Measurements from ENCODE around the gene UBXN1. TPM values are rescaled to one million over a fixed set of nuclear protein-coding genes. Genes with fewer than 3 reads are reported as not detected.

UBXN1 gene
- total RNA-seq = 119 and 127 TPM in 2 replicates

DNA sequence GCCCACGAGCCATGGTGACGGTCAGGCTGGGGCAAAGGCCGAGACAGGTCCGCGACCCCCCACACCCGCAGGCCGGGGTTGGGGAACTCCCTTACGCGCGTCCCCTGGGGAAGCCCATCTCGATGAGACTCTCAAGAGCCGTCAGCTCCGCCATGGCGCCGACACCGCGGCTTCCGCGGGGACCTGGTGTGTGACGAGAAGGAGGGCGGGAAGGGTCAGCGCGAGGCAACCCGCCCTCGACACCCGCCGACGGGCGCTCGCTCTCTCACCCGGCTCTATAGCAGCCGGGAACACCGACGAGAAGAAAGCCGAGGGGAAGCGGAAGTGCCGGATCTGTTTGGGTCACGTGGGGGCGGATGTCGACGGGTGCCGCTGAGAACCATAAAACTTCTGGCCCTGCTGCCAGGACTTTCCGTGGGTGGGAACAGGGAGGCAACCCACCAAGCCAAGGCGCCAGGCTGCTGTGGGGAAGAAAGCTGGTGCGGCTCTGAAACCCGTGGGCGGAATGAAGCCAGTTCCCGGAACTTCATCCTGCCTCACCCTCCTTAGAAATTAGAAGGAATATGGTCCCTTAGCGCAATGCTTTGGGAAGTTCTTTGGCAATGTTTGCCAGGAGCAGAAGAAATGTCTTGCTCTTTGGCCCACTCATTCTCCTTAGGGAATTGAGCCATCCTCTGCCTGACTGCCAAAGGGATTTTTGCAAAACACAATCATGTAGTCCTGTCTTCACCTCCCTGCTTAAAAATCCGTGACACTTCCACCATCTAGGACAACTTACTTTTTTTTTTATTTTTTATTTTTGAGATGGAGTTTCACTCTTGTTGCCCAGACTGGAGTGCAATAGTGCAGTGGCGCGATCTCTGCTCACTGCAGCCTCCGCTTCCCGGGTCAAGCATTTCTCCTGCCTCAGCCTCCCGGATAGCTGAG, at the start of gene UBXN1:
Gene UBXN1, minus strand, starts transcription at position 304 of the 927 bp plus-strand sequence. Its CDS starts 150 bp downstream, at position 154.
- no peaks in the 10 kb centered on the region for H3K27me3 Mint-ChIP-seq (ENCODE audit: low read depth)
- peaks cover 34% of the 10 kb centered on the region for H3K36me3 Mint-ChIP-seq (ENCODE audit: low read depth)
- intact Hi-C loops (cut with micrococcal nuclease) = no loop called here
- peak; percentile 80 for DNase-seq (ENCODE audit: low spot score)
- peaks cover 25% of the 10 kb centered on the region for H3K4me1 Mint-ChIP-seq (ENCODE audit: low read depth)
- peak within 1 kb of the TSS; percentile 86 for H3K27ac Mint-ChIP-seq
- peak within 1 kb of the TSS; percentile 87 for H3K4me3 Mint-ChIP-seq (ENCODE audit: low read depth)
- no peaks in the 10 kb centered on the region for H3K9me3 Mint-ChIP-seq

GRCh38 chr11:62728171-62728988, 49.5 kb upstream of the UBXN1 start, which contains the start of gene TTC9C:
Gene TTC9C (plus strand): TSS chr11:62728486. CDS start chr11:62728849, 363 bp downstream.
- H3K36me3 Mint-ChIP-seq (ENCODE audit: low read depth) = peaks cover 61% of the 10 kb centered on the region
- intact Hi-C loops (cut with micrococcal nuclease) = loop anchor here (2.0 to 5.0 kb wide), 3 partner anchors 24 to 126 kb away; partner anchors contain the start of genes INTS5 and MTA2
- H3K9me3 Mint-ChIP-seq = no peaks in the 10 kb centered on the region

DNA sequence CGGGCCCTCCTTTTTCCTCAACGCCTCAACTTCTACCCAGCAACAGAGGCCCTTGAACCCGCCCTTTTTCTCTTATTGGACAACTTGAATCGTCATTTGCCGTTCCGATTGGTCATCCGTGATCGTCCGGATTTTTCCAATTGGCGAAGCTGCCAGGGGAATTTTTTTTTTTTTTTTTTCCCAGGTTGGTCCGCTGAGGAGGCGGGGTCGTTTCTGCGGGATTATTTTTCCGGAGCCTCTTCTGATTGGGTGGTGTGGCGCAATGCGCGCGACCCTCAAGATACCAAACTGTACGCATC, 48.9 kb upstream of the UBXN1 start:
- intact Hi-C loops (cut with micrococcal nuclease) = loop anchor here (1.0 to 5.0 kb wide), 10 partner anchors 19 to 153 kb away; partner anchors contain the start of genes INTS5, LBHD1, MTA2 and SLC3A2
- Mint-ChIP-seq H3K4me1 (ENCODE audit: low read depth) (peaks cover 26% of the 10 kb centered on the region), H3K36me3 (ENCODE audit: low read depth) (peaks cover 61% of the 10 kb centered on the region), H3K27me3 (ENCODE audit: low read depth) (no peaks in the 10 kb centered on the region), H3K27ac (peak overlapping the region; percentile 96), H3K4me3 (ENCODE audit: low read depth) (peak overlapping the region; percentile 99), H3K9me3 (no peaks in the 10 kb centered on the region)
- peak; percentile 85 for DNase-seq (ENCODE audit: low spot score)

More at GRCh38 chr11:62728171-62728988, 49.5 kb upstream of the UBXN1 start, which contains the start of gene TTC9C:
- peak; percentile 78 for DNase-seq (ENCODE audit: low spot score)
- Mint-ChIP-seq H3K4me3 (ENCODE audit: low read depth) (peak within 1 kb of the TSS; percentile 99), H3K27me3 (ENCODE audit: low read depth) (no peaks in the 10 kb centered on the region), H3K4me1 (ENCODE audit: low read depth) (peaks cover 30% of the 10 kb centered on the region), H3K27ac (peak within 1 kb of the TSS; percentile 96)

DNA sequence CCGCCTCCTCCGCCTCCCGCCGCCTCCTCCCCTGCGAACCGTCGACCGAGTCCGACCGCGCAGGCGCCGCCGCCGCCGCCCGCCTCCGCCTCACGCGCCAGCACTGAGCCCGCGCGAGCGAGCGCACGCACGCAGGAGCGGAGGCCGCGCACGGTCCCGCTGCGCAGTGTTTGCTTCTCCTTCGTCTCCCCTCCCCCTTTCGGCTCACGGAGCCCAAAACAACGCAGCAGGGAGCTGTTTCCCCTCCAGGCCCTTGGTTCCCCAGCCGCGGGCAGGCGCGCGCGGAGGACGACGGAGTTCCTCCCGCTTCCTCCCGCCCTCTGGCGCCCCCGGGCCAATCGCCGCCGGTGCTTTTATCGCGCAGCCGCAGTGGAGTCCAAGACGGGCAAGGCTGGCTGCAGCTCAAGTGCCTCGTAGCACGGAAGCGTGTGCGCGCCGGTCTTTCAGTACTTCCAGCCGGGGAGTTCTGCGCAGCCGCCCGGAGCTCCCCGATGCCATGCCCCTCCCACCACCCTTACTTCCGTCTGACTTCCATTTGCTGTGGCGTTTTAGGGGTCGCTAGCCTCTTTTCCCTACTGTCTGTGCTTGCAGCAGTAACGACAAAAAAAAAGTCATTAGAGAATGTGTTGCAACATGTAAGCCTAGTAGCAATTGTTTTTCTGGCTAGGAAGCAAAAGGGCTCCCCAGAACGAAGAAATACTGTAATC, 48.4 kb upstream of the UBXN1 start, which contains the start of gene HNRNPUL2:
Gene HNRNPUL2, minus strand, starts transcription at position 293 of the 707 bp plus-strand sequence. CDS start 301 bp downstream, outside the sequence.
- Mint-ChIP-seq H3K36me3 (ENCODE audit: low read depth) (peaks cover 65% of the 10 kb centered on the region), H3K4me3 (ENCODE audit: low read depth) (peak within 1 kb of the TSS; percentile 99)
- intact Hi-C loops (cut with micrococcal nuclease) = loop anchor here (1.0 to 5.0 kb wide), 9 partner anchors 18 to 153 kb away; partner anchors contain the start of genes INTS5, LBHD1, MTA2 and SLC3A2

GRCh38 chr11:62726915-62727164, 48.0 kb upstream of the UBXN1 start:
- H3K27me3 Mint-ChIP-seq (ENCODE audit: low read depth) = no peaks in the 10 kb centered on the region
- no peak for DNase-seq (ENCODE audit: low spot score)
- H3K27ac Mint-ChIP-seq = peak overlapping the region; percentile 96
- intact Hi-C loops (cut with micrococcal nuclease) = loop anchor here (1.0 to 5.0 kb wide), 9 partner anchors 18 to 154 kb away; partner anchors contain the start of genes INTS5, LBHD1, MTA2 and SLC3A2
- no peaks in the 10 kb centered on the region for H3K9me3 Mint-ChIP-seq
- H3K4me1 Mint-ChIP-seq (ENCODE audit: low read depth) = peaks cover 34% of the 10 kb centered on the region
- H3K36me3 Mint-ChIP-seq (ENCODE audit: low read depth) = peaks cover 70% of the 10 kb centered on the region
- peak overlapping the region; percentile 99 for H3K4me3 Mint-ChIP-seq (ENCODE audit: low read depth)

More for the DNA sequence above, 48.4 kb upstream of the UBXN1 start, which contains the start of gene HNRNPUL2:
- Mint-ChIP-seq H3K4me1 (ENCODE audit: low read depth) (peaks cover 30% of the 10 kb centered on the region), H3K9me3 (no peaks in the 10 kb centered on the region), H3K27ac (peak within 1 kb of the TSS; percentile 96), H3K27me3 (ENCODE audit: low read depth) (no peaks in the 10 kb centered on the region)
- DNase-seq (ENCODE audit: low spot score) = peak; percentile 100

DNA sequence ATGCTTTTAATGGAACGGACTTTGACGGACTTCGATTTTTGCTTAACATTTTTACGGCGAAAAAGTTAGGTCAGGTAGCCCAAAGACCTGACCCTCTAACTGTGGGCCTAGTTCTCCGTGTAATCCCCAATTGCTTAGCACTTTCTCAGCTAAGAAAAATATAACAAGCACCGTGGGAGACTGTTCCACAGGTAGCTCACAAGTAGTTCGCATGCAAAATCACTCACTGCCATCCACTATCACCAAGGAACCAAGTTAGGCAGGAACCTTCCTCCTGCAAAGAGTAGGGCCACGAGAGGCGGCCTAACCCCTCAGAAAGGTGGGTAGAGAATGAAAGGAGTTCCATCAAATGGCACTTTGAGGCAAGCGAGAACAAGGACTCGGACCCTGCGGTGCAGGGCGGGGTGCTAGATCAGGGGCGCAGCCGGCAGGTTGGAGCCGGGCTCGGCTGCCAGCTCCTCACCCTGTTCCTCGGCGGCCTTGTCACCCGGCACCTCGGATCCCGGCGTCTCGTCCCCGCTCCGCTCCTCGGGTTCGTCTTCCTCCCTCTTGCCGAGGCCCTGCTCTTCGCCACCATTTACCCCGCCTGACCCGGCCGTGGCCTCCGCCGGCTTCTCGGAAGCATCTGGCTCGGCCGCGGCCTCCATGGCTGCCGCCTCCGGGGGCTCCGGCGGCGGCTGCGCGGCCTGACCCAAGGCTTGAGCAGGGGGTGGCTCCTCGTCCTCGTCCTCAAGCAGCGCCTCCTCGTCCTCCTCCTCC, 47.5 kb upstream of the UBXN1 start:
- Mint-ChIP-seq H3K4me1 (ENCODE audit: low read depth) (peaks cover 37% of the 10 kb centered on the region), H3K4me3 (ENCODE audit: low read depth) (peak overlapping the region; percentile 99), H3K36me3 (ENCODE audit: low read depth) (peaks cover 72% of the 10 kb centered on the region), H3K27ac (peak overlapping the region; percentile 65), H3K27me3 (ENCODE audit: low read depth) (no peaks in the 10 kb centered on the region), H3K9me3 (no peaks in the 10 kb centered on the region)
- intact Hi-C loops (cut with micrococcal nuclease) = loop anchor here (2.0 to 5.0 kb wide), 4 partner anchors 54 to 154 kb away; partner anchors contain the start of genes INTS5, LBHD1, MTA2 and SLC3A2
- DNase-seq (ENCODE audit: low spot score) = no peak

GRCh38 chr11:62725646-62726045, 46.8 kb upstream of the UBXN1 start:
- peak overlapping the region; percentile 65 for H3K27ac Mint-ChIP-seq
- peaks cover 43% of the 10 kb centered on the region for H3K4me1 Mint-ChIP-seq (ENCODE audit: low read depth)
- DNase-seq (ENCODE audit: low spot score) = no peak
- intact Hi-C loops (cut with micrococcal nuclease) = loop anchor here (2.0 to 5.0 kb wide), 4 partner anchors 53 to 155 kb away; partner anchors contain the start of genes INTS5, LBHD1, MTA2 and SLC3A2
- peaks cover 75% of the 10 kb centered on the region for H3K36me3 Mint-ChIP-seq (ENCODE audit: low read depth)
- H3K4me3 Mint-ChIP-seq (ENCODE audit: low read depth) = peak overlapping the region; percentile 99
- H3K27me3 Mint-ChIP-seq (ENCODE audit: low read depth) = no peaks in the 10 kb centered on the region
- no peaks in the 10 kb centered on the region for H3K9me3 Mint-ChIP-seq

DNA sequence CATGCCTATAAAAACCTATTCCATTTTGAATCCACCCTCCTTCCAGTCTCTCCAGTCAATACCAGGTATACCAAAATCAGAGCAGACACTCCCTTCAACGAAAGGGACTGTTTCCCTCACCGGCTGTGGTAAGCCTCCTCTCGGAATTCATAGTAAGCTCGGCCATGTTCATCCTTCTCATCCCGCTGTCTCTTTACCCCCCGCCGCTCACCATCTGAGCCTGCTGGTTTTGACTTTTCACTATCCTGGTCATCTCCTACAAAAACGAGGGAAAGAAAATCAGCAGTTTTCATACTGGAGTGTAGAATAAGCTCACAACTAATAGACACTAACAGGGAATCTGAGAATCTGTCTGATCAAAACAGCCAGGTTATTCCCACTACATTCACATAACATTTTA, 45.3 kb upstream of the UBXN1 start:
- peak overlapping the region; percentile 99 for H3K4me3 Mint-ChIP-seq (ENCODE audit: low read depth)
- peak overlapping the region; percentile 56 for H3K27ac Mint-ChIP-seq
- DNase-seq (ENCODE audit: low spot score) = no peak
- H3K27me3 Mint-ChIP-seq (ENCODE audit: low read depth) = no peaks in the 10 kb centered on the region
- peaks cover 81% of the 10 kb centered on the region for H3K36me3 Mint-ChIP-seq (ENCODE audit: low read depth)
- H3K9me3 Mint-ChIP-seq = no peaks in the 10 kb centered on the region
- H3K4me1 Mint-ChIP-seq (ENCODE audit: low read depth) = peaks cover 45% of the 10 kb centered on the region
- intact Hi-C loops (cut with micrococcal nuclease) = no loop called here

DNA sequence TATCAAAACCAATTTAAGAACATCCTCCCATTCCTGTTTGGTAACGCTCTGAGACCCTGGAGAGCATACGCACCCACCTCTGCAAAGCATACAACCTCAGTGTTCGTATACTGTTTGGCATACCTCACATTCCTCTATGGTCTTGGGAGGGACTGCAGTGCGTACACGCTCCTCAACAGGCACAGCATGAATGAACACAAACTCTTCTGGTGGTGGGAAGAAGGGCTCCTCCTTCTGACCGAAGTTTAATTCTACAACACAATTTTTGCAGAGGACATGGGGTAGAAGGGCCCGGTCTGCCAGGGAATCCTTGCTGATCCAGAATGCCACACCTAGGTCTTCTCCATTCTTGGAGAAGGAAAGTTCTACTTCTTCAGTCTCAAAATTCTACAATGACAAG, 43.1 kb upstream of the UBXN1 start:
- peaks cover 53% of the 10 kb centered on the region for H3K4me1 Mint-ChIP-seq (ENCODE audit: low read depth)
- H3K27me3 Mint-ChIP-seq (ENCODE audit: low read depth) = no peaks in the 10 kb centered on the region
- intact Hi-C loops (cut with micrococcal nuclease) = no loop called here
- peaks cover 92% of the 10 kb centered on the region for H3K36me3 Mint-ChIP-seq (ENCODE audit: low read depth)
- peak overlapping the region; percentile 52 for H3K27ac Mint-ChIP-seq
- no peaks in the 10 kb centered on the region for H3K9me3 Mint-ChIP-seq
- DNase-seq (ENCODE audit: low spot score) = no peak
- H3K4me3 Mint-ChIP-seq (ENCODE audit: low read depth) = no peak overlapping the region

- intact Hi-C loops (cut with micrococcal nuclease) = no loop called here
- Mint-ChIP-seq H3K27ac (peak overlapping the region; percentile 38), H3K4me3 (ENCODE audit: low read depth) (no peak overlapping the region), H3K4me1 (ENCODE audit: low read depth) (peaks cover 60% of the 10 kb centered on the region), H3K27me3 (ENCODE audit: low read depth) (no peaks in the 10 kb centered on the region), H3K36me3 (ENCODE audit: low read depth) (peaks cover 95% of the 10 kb centered on the region), H3K9me3 (no peaks in the 10 kb centered on the region)
- no peak for DNase-seq (ENCODE audit: low spot score)
Measured at GRCh38 chr11:62719302-62719978, 40.6 kb upstream of the UBXN1 start.

DNA sequence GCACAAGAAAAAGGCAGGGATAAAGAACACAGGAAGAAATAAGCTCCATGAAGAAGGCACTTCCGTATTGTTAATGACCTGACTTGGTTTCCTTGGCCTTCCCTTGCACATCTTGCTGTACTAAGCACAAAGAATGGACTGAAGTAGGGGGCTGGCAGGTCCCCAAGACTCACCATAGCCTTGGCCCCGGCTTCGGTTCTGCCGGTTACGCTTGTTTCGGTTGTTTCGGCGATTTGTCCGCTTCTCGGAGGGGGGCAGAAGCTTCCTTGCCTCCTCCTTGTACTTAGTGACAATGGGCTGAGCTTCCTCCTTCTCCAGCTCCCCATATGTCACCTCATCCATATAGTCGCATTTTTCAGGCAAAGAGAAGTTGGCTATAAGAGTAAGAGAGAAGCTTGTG, 37.9 kb upstream of the UBXN1 start:
- peaks cover 62% of the 10 kb centered on the region for H3K4me1 Mint-ChIP-seq (ENCODE audit: low read depth)
- no peak for DNase-seq (ENCODE audit: low spot score)
- no peak overlapping the region for H3K27ac Mint-ChIP-seq
- H3K27me3 Mint-ChIP-seq (ENCODE audit: low read depth) = no peaks in the 10 kb centered on the region
- peaks cover 92% of the 10 kb centered on the region for H3K36me3 Mint-ChIP-seq (ENCODE audit: low read depth)
- H3K4me3 Mint-ChIP-seq (ENCODE audit: low read depth) = no peak overlapping the region
- intact Hi-C loops (cut with micrococcal nuclease) = no loop called here
- no peaks in the 10 kb centered on the region for H3K9me3 Mint-ChIP-seq

All from activated T-helper 2 cell treated with anti-CD3 and anti-CD28 coated beads, Interferon-gamma antibody, Interleukin-2, Interleukin-4, amounts not matched to agents 10 μg/mL and 5 μg/mL and 100 μg/mL, durations not matched to agents 14 hours and 24 hours and 36 hours (primary cell).